ENCODE results near the gene EEPD1. TPM values are rescaled to one million over a fixed set of nuclear protein-coding genes. Genes with fewer than 3 reads are reported as not detected.
"Not testable (repeated sequence)": the region's sequence is repeated elsewhere in the genome, so short reads cannot be mapped to it uniquely, and the experiment has no call there.

EEPD1 gene
- polyA plus RNA-seq, 3 donors = 9.1 to 23.6 (median 9.3) TPM

GRCh38 chr7:36125630-36126029, 27.4 kb upstream of the EEPD1 start:
- WGBS, 3 donors = 85 to 98% (median 90%) methylated on average over 2 of the region's 2 CpGs

DNA sequence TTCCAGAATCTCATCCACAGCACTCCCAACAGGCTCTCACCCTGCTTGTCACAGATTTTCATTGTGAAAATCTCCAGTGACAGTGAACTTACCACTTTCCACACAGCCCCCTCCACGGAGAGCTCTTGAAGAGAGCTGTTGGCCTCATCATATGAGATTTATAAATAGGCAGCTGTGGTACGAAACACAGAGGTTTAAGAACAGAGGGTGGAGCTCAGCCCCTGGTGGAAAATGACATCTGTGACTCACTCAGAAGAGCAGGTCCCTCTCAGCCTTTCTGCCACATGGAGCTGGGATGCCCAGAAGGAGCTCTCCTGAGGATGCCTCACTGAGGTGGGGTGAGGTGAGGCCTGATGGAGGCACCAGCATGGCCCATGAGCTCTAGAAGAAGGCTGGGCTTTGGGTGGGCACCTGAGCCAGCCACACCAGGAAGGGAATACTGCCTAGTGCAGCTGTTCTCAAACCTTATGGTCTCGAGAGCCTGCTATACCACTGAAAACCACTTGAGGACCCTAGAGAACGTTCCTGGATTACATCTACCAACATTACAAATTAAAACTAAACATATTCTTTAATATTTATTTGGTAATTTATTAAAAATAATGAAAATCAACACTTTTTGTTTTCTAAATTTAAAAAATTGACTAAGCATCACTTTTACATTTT, 25.8 kb upstream of the EEPD1 start:
- no peak overlapping the region for H3K27ac ChIP-seq (ENCODE audit: low read depth, low read length)
- 77 to 92% (median 83%) methylated on average over 4 of the region's 4 CpGs for WGBS, 3 donors

More at GRCh38 chr7:36125630-36126029, 27.4 kb upstream of the EEPD1 start:
- H3K27ac ChIP-seq (ENCODE audit: low read depth, low read length) = not testable (repeated sequence)

DNA sequence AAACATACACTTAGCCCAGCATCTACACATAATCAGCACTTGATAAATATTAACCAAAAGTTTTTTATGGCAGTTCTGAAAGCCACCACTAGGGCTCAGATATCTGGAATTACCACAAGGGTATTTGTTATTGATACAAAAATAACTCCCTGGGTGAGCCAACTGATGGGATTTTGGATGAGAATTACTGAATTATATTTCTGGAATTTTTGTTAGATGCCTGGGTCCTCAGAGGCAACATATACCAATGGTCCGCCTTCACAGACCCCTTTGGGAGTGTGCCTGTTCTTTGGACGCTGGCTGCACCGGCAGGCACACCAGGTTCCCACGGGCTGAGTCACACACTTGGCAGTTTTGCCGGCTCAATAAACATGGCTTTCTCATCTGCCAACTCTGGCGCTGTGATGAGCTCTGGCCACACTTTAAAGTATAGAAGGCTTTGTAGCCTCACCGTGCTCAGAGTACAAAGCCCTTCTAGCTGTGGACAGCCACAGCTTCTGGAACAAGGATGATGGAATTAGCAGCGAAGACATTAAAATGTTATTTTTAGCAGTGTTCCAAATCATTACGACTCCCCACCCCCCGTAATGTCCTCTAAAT, 24.5 kb upstream of the EEPD1 start:
- no peak overlapping the region for H3K27ac ChIP-seq (ENCODE audit: low read depth, low read length)
- 17 to 54% (median 37%) methylated on average over 10 of the region's 10 CpGs for WGBS, 3 donors

- H3K27ac ChIP-seq (ENCODE audit: low read depth, low read length) = no peak overlapping the region
- WGBS, 3 donors = 25 to 70% (median 57%) methylated on average over 9 of the region's 9 CpGs
Observed at GRCh38 chr7:36129048-36129534, 24.0 kb upstream of the EEPD1 start.

GRCh38 chr7:36130236-36130945, 22.7 kb upstream of the EEPD1 start:
- WGBS, 3 donors = 79 to 90% (median 87%) methylated on average over 7 of the region's 7 CpGs
- H3K27ac ChIP-seq (ENCODE audit: low read depth, low read length) = no peak overlapping the region

- 66 to 91% (median 67%) methylated on average over 4 of the region's 4 CpGs for WGBS, 3 donors
- H3K27ac ChIP-seq (ENCODE audit: low read depth, low read length) = no peak overlapping the region
Observed at GRCh38 chr7:36131026-36131425, 22.0 kb upstream of the EEPD1 start.

DNA sequence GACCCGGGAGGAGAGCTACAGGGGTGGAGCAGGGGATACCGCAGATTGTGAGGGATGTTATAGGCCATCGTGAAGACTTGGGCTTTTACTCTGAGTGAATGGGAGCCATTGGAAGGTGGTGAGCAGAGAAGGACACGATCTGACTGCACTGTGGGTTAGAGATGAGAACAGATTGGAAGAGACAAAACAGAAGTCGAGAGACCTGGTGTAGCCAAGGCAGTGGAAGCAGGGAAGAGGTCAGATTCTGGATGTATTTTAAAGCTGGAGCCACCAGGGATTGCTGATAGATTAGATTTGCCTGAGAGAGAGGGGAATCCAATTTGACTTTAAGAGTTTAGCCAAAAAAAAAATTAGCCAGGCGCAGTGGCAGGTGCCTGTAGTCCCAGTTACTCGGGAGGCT, 21.6 kb upstream of the EEPD1 start:
- no peak overlapping the region for H3K27ac ChIP-seq (ENCODE audit: low read depth, low read length)
- 85 to 92% (median 91%) methylated on average over 7 of the region's 7 CpGs for WGBS, 3 donors

- WGBS, 3 donors = 93 to 96% (median 93%) methylated on average over 8 of the region's 8 CpGs
- H3K27ac ChIP-seq (ENCODE audit: low read depth, low read length) = no peak overlapping the region
Observed at GRCh38 chr7:36132012-36132411, 21.0 kb upstream of the EEPD1 start.

GRCh38 chr7:36135700-36136099, 17.4 kb upstream of the EEPD1 start:
- 97 to 99% (median 98%) methylated on average over 4 of the region's 4 CpGs for WGBS, 3 donors
- H3K27ac ChIP-seq (ENCODE audit: low read depth, low read length) = no peak overlapping the region

GRCh38 chr7:36137258-36137657, 15.8 kb upstream of the EEPD1 start:
- H3K27ac ChIP-seq (ENCODE audit: low read depth, low read length) = no peak overlapping the region

DNA sequence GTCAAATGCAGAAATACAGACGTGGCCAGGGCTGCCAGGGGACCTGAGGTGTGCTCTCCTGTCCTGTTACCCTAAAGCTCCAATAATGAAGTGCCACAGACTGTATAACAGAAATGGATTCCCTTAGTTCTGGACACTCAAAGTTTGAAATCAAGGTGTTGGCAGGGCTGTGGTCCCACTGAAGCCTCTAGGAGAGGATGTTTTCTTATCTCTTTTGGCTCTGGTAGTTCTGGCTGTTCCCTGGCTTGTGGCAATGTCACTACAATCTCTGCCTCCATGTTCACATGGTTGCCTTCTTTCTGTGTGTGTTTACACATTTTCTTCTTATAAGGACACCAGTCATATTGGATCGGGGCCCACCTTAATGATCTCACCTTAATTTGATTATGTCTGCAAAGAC, 15.3 kb upstream of the EEPD1 start:
- no peak overlapping the region for H3K27ac ChIP-seq (ENCODE audit: low read depth, low read length)
- WGBS, 3 donors = 48 to 92% (median 73%) methylated on average over 2 of the region's 2 CpGs

DNA sequence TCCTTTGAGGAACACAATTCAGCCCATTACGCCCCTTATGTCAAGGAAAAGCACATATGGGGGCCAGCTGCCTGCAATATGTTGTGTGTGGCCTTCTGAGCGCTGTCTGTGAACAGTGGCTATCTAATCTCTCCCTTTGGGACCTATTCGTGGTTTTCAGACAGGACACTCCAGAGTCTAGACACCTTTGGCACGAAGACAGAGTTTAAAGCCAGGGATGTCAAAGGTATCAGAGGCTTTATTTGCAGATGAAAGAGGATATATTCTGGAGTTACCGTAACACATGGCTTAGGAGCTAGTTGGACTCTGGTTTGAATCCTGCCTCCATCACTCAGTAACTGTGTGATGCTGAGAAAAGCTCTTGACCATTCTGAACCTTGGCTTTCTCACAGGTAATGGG, 14.8 kb upstream of the EEPD1 start:
- 69 to 83% (median 72%) methylated on average over 5 of the region's 5 CpGs for WGBS, 3 donors
- no peak overlapping the region for H3K27ac ChIP-seq (ENCODE audit: low read depth, low read length)

- WGBS, 3 donors = 27 to 96% (median 83%) methylated on average over 1 of the region's 1 CpG
- H3K27ac ChIP-seq (ENCODE audit: low read depth, low read length) = no peak overlapping the region
Observed at GRCh38 chr7:36141351-36141750, 11.7 kb upstream of the EEPD1 start.

DNA sequence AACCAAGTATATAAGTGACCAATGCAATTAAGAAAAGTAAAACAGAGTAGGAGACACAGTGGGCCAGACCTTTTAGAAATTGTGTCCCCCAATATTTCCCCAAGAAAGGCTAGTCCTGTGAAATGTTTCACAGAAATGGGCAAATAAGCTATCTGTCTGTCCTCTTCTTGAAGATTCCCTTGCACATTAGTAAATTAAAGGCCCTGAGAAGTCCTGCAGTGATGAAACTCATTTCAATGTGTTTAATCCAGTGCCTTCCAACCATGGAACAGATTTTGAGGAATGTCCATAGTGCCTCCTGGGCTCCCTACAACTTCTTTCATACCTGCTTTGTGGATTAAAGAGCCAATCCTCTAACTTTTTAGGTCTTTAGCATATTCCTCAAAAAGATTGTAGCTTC, 11.2 kb upstream of the EEPD1 start:
- H3K27ac ChIP-seq (ENCODE audit: low read depth, low read length) = no peak overlapping the region

GRCh38 chr7:36144189-36144588, 8.9 kb upstream of the EEPD1 start:
- H3K27ac ChIP-seq (ENCODE audit: low read depth, low read length) = no peak overlapping the region

DNA sequence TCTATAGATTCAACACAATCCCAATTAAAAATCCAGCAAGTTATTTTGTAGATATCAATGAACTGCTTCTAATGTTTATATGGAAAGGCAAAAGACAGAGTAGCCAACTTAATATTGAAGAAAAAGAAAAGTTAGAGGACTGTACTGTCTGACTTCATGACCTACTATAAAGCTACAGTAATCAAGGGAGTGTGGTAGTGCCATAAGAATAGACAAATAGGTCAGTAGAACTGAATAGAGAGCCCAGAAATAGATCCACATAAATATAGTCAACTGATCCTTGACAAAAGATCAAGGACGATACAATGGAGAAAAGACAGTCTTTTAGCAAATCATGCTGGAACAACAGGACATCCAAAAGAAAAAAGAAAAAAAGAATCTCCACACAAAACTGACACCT, 7.4 kb upstream of the EEPD1 start:
- 82 to 91% (median 88%) methylated on average over 1 of the region's 1 CpG for WGBS, 3 donors
- no peak overlapping the region for H3K27ac ChIP-seq (ENCODE audit: low read depth, low read length)

GRCh38 chr7:36147361-36147760, 5.7 kb upstream of the EEPD1 start:
- H3K27ac ChIP-seq (ENCODE audit: low read depth, low read length) = no peak overlapping the region
- WGBS, 3 donors = 90 to 95% (median 94%) methylated on average over 4 of the region's 4 CpGs

DNA sequence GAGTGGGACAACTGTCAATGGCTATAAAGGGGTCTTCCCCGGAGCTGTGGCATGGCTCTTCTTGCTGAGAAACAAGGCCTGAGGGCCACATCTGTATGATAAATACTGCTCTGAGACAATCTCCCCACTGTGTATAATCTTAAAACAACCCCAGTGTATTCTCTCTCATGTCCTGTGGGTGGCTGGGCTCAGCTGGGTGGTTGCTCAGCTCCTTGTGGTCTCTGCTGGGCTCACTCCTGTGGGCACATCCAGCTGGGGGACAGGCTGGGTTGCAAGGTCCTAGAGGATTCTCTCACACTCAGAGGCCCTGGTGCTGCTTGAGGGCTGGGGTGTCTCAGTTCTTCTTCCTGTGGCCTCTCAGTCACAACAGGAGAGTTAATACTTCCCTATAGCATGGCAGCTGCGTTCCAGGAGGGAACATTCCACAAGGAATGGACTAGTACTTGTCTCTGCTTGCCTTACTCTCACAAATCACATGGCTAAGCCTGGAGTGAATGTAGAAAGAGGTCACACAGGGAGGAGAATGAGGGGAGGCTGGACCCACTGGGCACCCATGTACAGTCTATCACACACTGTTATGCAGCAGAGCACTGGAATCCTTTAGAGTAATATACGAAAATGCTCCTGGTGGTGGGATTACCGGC, 4.5 kb upstream of the EEPD1 start:
- WGBS, 3 donors = 71 to 93% (median 86%) methylated on average over 4 of the region's 4 CpGs
- H3K27ac ChIP-seq (ENCODE audit: low read depth, low read length) = no peak overlapping the region

DNA sequence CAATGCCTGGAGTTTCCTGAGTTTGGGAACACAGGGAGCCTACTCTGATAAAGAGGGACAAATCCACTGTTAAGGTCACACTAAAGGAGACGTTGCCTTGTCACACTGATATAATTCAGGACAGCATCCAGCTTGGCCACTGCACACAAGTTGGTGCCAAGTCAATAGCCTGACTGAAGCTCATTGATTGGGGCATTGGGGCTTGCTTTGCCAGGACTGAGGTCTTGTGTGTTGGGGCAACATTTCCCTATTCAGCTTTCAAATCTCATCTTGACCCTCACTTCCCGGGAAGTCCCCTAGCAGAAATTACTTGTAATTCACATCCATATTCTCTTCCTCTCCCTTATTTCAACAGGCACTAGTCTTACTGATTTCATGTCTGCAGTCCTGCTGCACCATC, 3.8 kb upstream of the EEPD1 start:
- H3K27ac ChIP-seq (ENCODE audit: low read depth, low read length) = not testable (repeated sequence)
- 67% methylated on average over 1 of the region's 2 CpGs; no CpG with 5 or more reads in 2 of the 3 donors for WGBS, 3 donors
